GM19193 (cell line): ENCODE data around the gene IGFLR1.

Source experiments
- POLR2A ChIP-seq: IDR thresholded peaks from 4 replicates; pipeline ENCODE4 v1.6.1; 2011; ENCODE audit not compliant: insufficient read depth, insufficient read length; ENCODE audit errors: extremely low read depth

IGFLR1 gene

GRCh38 chr19:35739275-35740107, 2.8 kb downstream of the IGFLR1 start:
- peak; percentile 8 for TF ChIP-seq POLR2A

DNA sequence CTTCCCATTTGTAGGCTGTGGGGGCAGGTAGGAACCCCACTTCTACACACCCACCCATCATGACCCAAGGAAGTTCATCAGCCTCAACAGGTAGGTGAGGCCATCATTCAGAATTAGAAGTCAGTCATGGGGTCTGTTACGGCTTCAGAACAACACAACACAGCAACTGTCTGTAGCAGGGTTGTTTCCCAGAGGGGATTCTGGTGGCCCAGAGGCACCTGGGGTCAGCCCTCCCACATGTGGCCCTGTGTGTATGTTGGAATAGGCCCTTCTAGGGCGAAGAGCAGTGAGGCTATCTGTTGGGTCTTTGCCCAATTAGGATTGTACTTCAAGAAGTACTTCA, 3.4 kb downstream of the IGFLR1 start:
- no peak for TF ChIP-seq POLR2A

- TF ChIP-seq POLR2A: peak; percentile 11
Measured at GRCh38 chr19:35738021-35738886, 4.0 kb downstream of the IGFLR1 start.

DNA sequence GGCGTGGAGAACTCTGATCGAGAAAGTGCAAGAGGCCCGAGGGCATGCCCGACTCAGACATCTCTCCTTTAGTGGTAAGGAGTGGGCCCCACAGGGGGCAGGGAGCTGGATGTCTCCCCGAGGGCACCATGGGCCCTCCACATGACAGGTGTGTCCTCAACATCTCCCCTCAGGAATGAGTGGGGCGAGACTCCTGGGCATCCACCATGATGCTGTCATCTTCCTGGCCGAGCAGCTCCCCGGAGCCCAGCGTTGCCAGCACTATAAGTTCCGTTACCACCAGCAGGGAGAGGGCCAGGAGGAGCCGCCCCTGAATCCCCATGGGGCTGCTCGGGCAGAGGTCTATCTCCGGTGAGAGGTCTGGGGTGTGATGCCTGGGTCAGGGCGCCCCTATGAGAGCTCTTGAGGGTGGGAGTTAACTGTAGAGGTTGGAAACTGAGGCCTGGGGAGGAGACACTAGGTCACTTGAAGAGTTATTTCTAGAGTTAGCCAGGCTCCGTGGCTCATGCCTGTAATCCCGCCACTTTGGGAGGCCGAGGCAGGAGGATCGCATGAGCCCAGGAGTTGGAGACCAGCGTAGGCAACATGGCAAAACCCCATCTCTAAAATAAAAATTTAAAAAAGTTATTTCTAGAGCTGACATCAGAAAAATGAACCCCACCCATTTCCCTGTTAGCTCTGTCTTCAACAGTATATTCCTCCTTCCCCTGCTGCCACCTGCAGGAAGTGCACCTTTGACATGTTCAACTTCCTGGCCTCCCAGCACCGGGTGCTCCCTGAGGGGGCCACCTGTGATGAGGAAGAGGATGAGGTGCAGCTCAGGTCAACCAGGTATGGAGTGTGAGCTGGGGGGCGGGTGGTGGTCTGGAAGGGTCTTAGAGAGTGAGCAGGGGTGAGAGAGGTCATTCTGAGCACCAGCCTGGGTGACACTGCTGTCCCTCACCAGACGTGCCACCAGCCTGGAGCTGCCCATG, 5.1 kb downstream of the IGFLR1 start:
- TF ChIP-seq POLR2A: no peak

DNA sequence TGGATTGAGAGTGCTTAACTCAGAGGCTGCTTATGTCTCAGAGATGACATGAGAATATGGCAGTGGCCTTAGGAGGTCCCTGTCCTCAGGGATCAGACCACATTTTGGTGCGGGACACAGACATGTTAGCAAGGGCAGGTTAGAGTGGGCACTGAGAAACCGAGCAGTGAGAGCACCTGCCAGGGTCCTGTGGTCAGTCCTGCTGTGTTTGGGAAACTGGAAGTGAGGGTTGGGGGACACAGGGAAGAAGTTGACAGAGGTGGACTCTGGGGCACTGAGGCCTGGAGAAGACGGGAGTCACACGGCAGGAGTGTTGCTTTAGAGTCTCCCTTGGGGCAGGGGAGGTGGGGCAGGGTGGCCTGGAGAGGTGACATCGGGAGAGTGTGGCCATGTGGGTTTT, 7.4 kb downstream of the IGFLR1 start:
- no peak for TF ChIP-seq POLR2A

- TF ChIP-seq POLR2A: no peak
Measured at GRCh38 chr19:35734273-35734672, 8.0 kb downstream of the IGFLR1 start.

- TF ChIP-seq POLR2A: peak; percentile 16
Measured at GRCh38 chr19:35733180-35734125, 8.8 kb downstream of the IGFLR1 start.

GRCh38 chr19:35732540-35733179, 9.6 kb downstream of the IGFLR1 start:
- no peak for TF ChIP-seq POLR2A

- no peak for TF ChIP-seq POLR2A
Measured at GRCh38 chr19:35731779-35732405, 10.4 kb downstream of the IGFLR1 start.

DNA sequence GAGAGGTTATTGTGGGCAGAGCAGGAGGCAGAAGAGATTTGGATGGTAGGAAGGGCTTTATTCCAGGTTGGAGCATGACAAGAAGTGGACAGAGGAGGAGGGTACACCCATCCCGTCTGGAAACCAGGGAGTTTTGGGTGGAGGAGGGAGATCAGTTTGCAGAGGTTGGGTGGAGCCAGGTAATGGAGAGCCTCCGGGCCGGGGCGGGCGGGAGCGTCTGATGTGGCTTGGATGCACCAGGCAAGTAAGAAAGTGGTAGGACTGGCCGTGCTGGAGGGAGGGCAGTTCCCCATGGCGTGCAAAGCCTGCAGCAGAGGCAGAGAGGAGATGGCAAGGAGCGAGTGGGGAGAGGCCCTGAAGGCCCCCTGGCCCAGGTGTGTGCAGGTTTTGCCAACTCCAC, 10.9 kb downstream of the IGFLR1 start:
- TF ChIP-seq POLR2A: no peak

DNA sequence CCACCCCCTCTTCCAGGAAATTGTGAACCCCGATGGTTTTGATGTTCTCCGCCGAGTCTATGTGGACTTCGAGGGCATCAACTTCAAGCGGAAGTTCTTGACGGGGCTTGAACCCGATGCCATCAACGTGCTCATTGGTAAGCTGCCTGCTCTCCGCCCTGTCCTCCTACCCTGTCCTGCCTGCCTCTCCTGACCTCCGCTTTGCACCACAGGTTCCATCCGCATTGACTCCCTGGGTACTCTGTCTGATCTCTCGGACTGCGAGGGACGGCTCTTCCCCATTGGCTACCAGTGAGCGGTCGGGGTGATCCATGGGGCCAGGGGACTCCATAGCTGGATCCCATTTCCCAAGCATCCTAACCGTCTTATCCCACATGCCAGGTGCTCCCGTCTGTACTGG, 11.9 kb downstream of the IGFLR1 start:
- TF ChIP-seq POLR2A: no peak

DNA sequence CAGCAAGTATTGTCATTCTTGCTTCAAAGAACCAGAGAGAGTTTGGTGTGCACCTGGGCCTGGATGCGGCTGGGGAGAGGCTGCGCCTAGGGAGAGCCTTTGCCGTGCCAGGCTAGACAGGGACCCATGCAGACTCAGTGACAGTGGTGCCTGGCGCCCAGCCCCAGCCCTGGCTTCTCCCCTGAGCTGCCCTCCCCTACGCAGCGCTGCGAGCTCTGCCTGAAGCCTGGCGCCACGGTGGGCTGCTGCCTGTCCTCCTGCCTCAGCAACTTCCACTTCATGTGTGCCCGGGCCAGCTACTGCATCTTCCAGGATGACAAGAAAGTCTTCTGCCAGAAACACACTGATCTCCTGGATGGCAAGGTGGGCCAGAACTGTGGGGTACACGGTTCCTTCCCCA, 12.5 kb downstream of the IGFLR1 start:
- TF ChIP-seq POLR2A: no peak

DNA sequence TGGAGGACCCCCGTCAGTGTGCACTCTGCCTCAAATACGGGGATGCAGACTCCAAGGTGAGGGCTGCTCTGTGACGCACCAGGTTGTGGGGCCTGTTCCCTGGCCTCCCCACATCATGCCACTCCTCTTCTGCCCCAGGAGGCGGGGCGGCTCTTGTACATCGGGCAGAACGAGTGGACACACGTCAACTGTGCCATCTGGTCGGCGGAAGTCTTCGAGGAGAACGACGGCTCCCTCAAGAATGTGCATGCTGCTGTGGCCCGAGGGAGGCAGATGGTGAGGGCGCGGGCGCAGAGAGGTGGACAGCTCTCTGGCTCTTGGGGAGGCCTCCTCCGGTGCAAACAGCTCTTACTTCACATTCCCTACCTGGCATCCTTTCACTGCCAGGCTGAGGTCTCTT, 13.2 kb downstream of the IGFLR1 start:
- no peak for TF ChIP-seq POLR2A
